H1 (cell line): ENCODE results near the gene GFOD1. TPM values are rescaled to one million over a fixed set of nuclear protein-coding genes. Genes with fewer than 3 reads are reported as not detected.

Source experiments
- CTCF ChIA-PET: fragments of 300-600 bp; sonication (Branson Sonifier 250); formaldehyde crosslinking; loops from one replicate; lab custom pipeline; 2021; ENCODE audit not compliant: partially characterized antibody; lab: Charles Lee
- POLR2A ChIA-PET: fragments of 300-600 bp; sonication (Branson Sonifier 250); formaldehyde crosslinking; loops from one replicate; lab custom pipeline; 2021; ENCODE audit warnings: inconsistent platforms; ENCODE audit not compliant: partially characterized antibody; lab: Charles Lee
- DNase-seq, 2 experiments: peaks; one replicate each; pipeline versions ENCODE4 v3.0.0 to v3.0.0-alpha.2; 2010 to 2022; ENCODE audit warnings: low spot score in 2 of 2, low read depth in 1 of 2, mixed read lengths in 1 of 2
- FAIRE-seq: peaks from 2 replicates; lab custom pipeline; 2011; peaks lifted over from hg19 to GRCh38; lab: Jason Lieb, UNC
- H2AFZ ChIP-seq: 2 replicates; pipeline ENCODE4 v1.8.1; 2012; ENCODE audit warnings: low read length, inconsistent platforms
- H2AK5ac ChIP-seq: 2 replicates; pipeline ENCODE4 v1.6.1; 2013; ENCODE audit warnings: low read depth, low read length
- H2BK120ac ChIP-seq: replicated peaks from 2 replicates; pipeline ENCODE3; 2013; ENCODE audit warnings: low read depth, low read length, inconsistent platforms
- H2BK12ac ChIP-seq: 2 replicates; pipeline ENCODE4 v1.6.1; 2013; ENCODE audit warnings: low read depth, low read length
- H2BK15ac ChIP-seq: 2 replicates; pipeline ENCODE4 v1.6.1; 2013; ENCODE audit warnings: low read length
- H2BK20ac ChIP-seq: 2 replicates; pipeline ENCODE4 v1.6.1; 2013; ENCODE audit warnings: low read length
- H2BK5ac ChIP-seq: 2 replicates; pipeline ENCODE4 v1.6.1; 2013; ENCODE audit warnings: low read depth, low read length
- H3K14ac ChIP-seq: 2 replicates; pipeline ENCODE4 v1.6.1; 2013; ENCODE audit warnings: inconsistent platforms; ENCODE audit not compliant: insufficient read length
- H3K18ac ChIP-seq: 2 replicates; pipeline ENCODE4 v1.6.1; 2013; ENCODE audit warnings: low read length; ENCODE audit errors: extremely low read depth
- H3K23ac ChIP-seq: 2 replicates; pipeline ENCODE4 v1.6.1; 2013; ENCODE audit warnings: inconsistent platforms; ENCODE audit not compliant: insufficient read length
- H3K23me2 ChIP-seq: 2 replicates; pipeline ENCODE4 v1.6.1; 2013; ENCODE audit warnings: low read depth, low read length
- H3K27ac ChIP-seq: 2 replicates; pipeline ENCODE4 v1.6.1; 2011; ENCODE audit warnings: low read depth, low read length, inconsistent platforms
- H3K27me3 ChIP-seq, 4 experiments: replicated peaks in 1 of 4; 1 replicate in 1 of 4; 2 replicates in 3 of 4; pipeline versions ENCODE4 v1.6.1 to v1.8.1; 2011 to 2013; ENCODE audit warnings: low read length in 3 of 4, mild to moderate bottlenecking in 3 of 4, inconsistent platforms in 2 of 4, mixed read lengths in 2 of 4, moderate library complexity in 1 of 4; ENCODE audit not compliant: control insufficient read depth in 3 of 4, insufficient read depth in 3 of 4; ENCODE audit errors: extremely low read depth in 1 of 4
- H3K36me3 ChIP-seq, 4 experiments: 2 replicates each; pipeline versions ENCODE4 v1.6.1 to v1.8.1; 2011 to 2013; ENCODE audit warnings: mild to moderate bottlenecking in 4 of 4, low read length in 3 of 4, moderate library complexity in 2 of 4, control low read depth in 1 of 4, inconsistent platforms in 1 of 4; ENCODE audit not compliant: insufficient read depth in 4 of 4, control insufficient read depth in 2 of 4
- H3K4ac ChIP-seq: replicated peaks from 2 replicates; pipeline ENCODE3; 2013; ENCODE audit warnings: low read length, low read depth, mixed read lengths, inconsistent platforms; ENCODE audit not compliant: insufficient read length
- H3K4me1 ChIP-seq, 4 experiments: replicated peaks in 1 of 4; 1 replicate in 1 of 4; 2 replicates in 3 of 4; pipeline versions ENCODE4 v1.6.1 to v1.8.1; 2011 to 2013; ENCODE audit warnings: low read length in 3 of 4, inconsistent platforms in 2 of 4, mixed read lengths in 1 of 4; ENCODE audit not compliant: insufficient read depth in 4 of 4, control insufficient read depth in 3 of 4
- H3K4me2 ChIP-seq, 2 experiments: 2 replicates each; pipeline versions ENCODE4 v1.6.1 to v1.8.1; 2011 to 2013; ENCODE audit warnings: low read depth in 2 of 2, low read length in 2 of 2, control low read depth in 1 of 2, inconsistent platforms in 1 of 2, mild to moderate bottlenecking in 1 of 2; ENCODE audit not compliant: insufficient read depth in 1 of 2
- H3K4me3 ChIP-seq, 4 experiments: fragments of 200-600, 300-600 bp in 1 of 4; sonication (generic), shearing (Covaris generic), sonication (Bioruptor Twin) in 1 of 4; 2 replicates each; pipeline versions ENCODE4 v1.5.1 to v1.8.1; 2011 to 2016; ENCODE audit warnings: low read length in 4 of 4, low read depth in 3 of 4, control low read depth in 2 of 4, inconsistent platforms in 2 of 4, mild to moderate bottlenecking in 2 of 4, mixed read lengths in 1 of 4, moderate library complexity in 1 of 4; ENCODE audit not compliant: insufficient read depth in 2 of 4; ENCODE audit errors: extremely low read depth in 1 of 4
- H3K56ac ChIP-seq: replicated peaks from 2 replicates; pipeline ENCODE3; 2013; ENCODE audit warnings: low read depth, mild to moderate bottlenecking, mixed read lengths, low read length, inconsistent platforms; ENCODE audit not compliant: insufficient read length
- H3K79me1 ChIP-seq: 2 replicates; pipeline ENCODE4 v1.6.1; 2013; ENCODE audit warnings: low read depth, low read length, control low read depth
- H3K79me2 ChIP-seq, 2 experiments: 2 replicates each; pipeline versions ENCODE4 v1.6.1 to v1.8.1; 2012 to 2013; ENCODE audit warnings: low read length in 2 of 2, mild to moderate bottlenecking in 2 of 2, inconsistent platforms in 1 of 2; ENCODE audit not compliant: insufficient read depth in 2 of 2, control insufficient read depth in 1 of 2
- H3K9ac ChIP-seq, 4 experiments: replicated peaks in 1 of 4; 1 replicate in 1 of 4; 2 replicates in 3 of 4; pipeline versions ENCODE4 v1.6.1 to v1.8.1; 2011 to 2013; ENCODE audit warnings: low read depth in 3 of 4, low read length in 3 of 4, control low read depth in 2 of 4, mild to moderate bottlenecking in 2 of 4, moderate library complexity in 2 of 4, inconsistent platforms in 1 of 4; ENCODE audit errors: extremely low read depth in 1 of 4
- H3K9me3 ChIP-seq, 2 experiments: 2 replicates each; pipeline versions ENCODE4 v1.6.1 to v1.8.1; 2012 to 2013; ENCODE audit warnings: mild to moderate bottlenecking in 2 of 2, moderate library complexity in 2 of 2, control low read depth in 1 of 2, inconsistent platforms in 1 of 2, low read depth in 1 of 2, low read length in 1 of 2, mixed read lengths in 1 of 2; ENCODE audit not compliant: insufficient read depth in 2 of 2
- H4K20me1 ChIP-seq, 2 experiments: replicated peaks in 1 of 2; 2 replicates each; pipeline versions ENCODE3 to v1.8.1; 2011 to 2013; ENCODE audit warnings: inconsistent platforms in 2 of 2, low read length in 2 of 2, mild to moderate bottlenecking in 1 of 2; ENCODE audit not compliant: insufficient read depth in 2 of 2, control insufficient read depth in 1 of 2
- H4K5ac ChIP-seq: 2 replicates; pipeline ENCODE4 v1.6.1; 2013; ENCODE audit warnings: low read length, low read depth, mixed read lengths, inconsistent platforms; ENCODE audit not compliant: insufficient read length
- H4K8ac ChIP-seq: 2 replicates; pipeline ENCODE4 v1.8.0; 2013; ENCODE audit warnings: mild to moderate bottlenecking, moderate library complexity, low read length, inconsistent platforms; ENCODE audit not compliant: insufficient read depth; ENCODE audit errors: extremely low read depth
- H4K91ac ChIP-seq: replicated peaks from 2 replicates; pipeline ENCODE3; 2013; ENCODE audit warnings: low read length, mixed read lengths, inconsistent platforms; ENCODE audit not compliant: insufficient read length
- CBX8 ChIP-seq: fragments of 300-800, 300-1000 bp; sonication (generic); IDR thresholded peaks from 2 replicates; pipeline ENCODE4 v1.7.1; 2016; ENCODE audit warnings: low read depth, low read length, borderline replicate concordance
- CHD2 ChIP-seq: IDR thresholded peaks from 2 replicates; pipeline ENCODE4 v1.6.1; 2012; ENCODE audit warnings: low read length, improper control_type of control experiment
- CREB1 ChIP-seq: IDR thresholded peaks from 2 replicates; pipeline ENCODE4 v1.6.1; 2012; ENCODE audit warnings: inconsistent platforms
- KDM4A ChIP-seq: IDR thresholded peaks from one replicate; pipeline ENCODE4 v1.7.1; 2012; ENCODE audit warnings: low read depth, mild to moderate bottlenecking, moderate library complexity, low read length, inconsistent platforms; ENCODE audit not compliant: severe bottlenecking
- MAFK ChIP-seq: IDR thresholded peaks from 2 replicates; pipeline ENCODE4 v1.6.1; 2012; ENCODE audit warnings: low read depth, mild to moderate bottlenecking, improper control_type of control experiment, low read length
- NRF1 ChIP-seq: IDR thresholded peaks from 2 replicates; pipeline ENCODE4 v1.6.1; 2011; ENCODE audit warnings: mild to moderate bottlenecking, low read depth, low read length, improper control_type of control experiment
- POU5F1 ChIP-seq: IDR thresholded peaks from 2 replicates; pipeline ENCODE4 v1.6.1; 2011; ENCODE audit warnings: low read depth, mild to moderate bottlenecking, low read length, moderate library complexity
- SIN3A ChIP-seq, 2 experiments: IDR thresholded peaks in 1 of 2; conservative IDR thresholded peaks in 1 of 2; 2 replicates each; pipeline ENCODE4 v1.6.1; 2011 to 2012; ENCODE audit warnings: low read length in 2 of 2, improper control_type of control experiment in 1 of 2, low read depth in 1 of 2, mild to moderate bottlenecking in 1 of 2
- SIX5 ChIP-seq: IDR thresholded peaks from 2 replicates; pipeline ENCODE4 v1.6.1; 2011; ENCODE audit warnings: mild to moderate bottlenecking, low read depth, low read length
- SP4 ChIP-seq: IDR thresholded peaks from 2 replicates; pipeline ENCODE4 v1.6.1; 2012; ENCODE audit warnings: low read length, inconsistent platforms
- SRF ChIP-seq: IDR thresholded peaks from 2 replicates; pipeline ENCODE4 v1.6.1; 2011; ENCODE audit warnings: mild to moderate bottlenecking, low read depth, low read length, moderate library complexity
- WGBS, 2 experiments: shearing (Covaris generic) in 1 of 2; methylation state at CpG; one replicate each; pipeline versions ENCODE4 v1.1.6 to v1.1.7; 2013 to 2015; ENCODE audit warnings: low lambda C conversion rate in 2 of 2, mixed read lengths in 2 of 2, inconsistent platforms in 1 of 2, low coverage in 1 of 2, missing lambda C conversion rate in 1 of 2; ENCODE audit not compliant: insufficient replicate concordance in 2 of 2, insufficient coverage in 1 of 2, insufficient read length in 1 of 2; ENCODE audit errors: extremely low coverage in 1 of 2, missing lambda C conversion rate in 1 of 2; 5-methylcytosine and 5-hydroxymethylcytosine counted together
- polyA plus RNA-seq, 7 experiments: library from polyadenylated mRNA; depleted of rRNA in 3 of 7; stranded (reverse) in 5 of 7; unstranded in 2 of 7; fragments of >200 nt in 5 of 7; fragments of 200-250 nt in 2 of 7; gene quantifications; 1 replicate in 5 of 7; 2 replicates in 1 of 7; 4 replicates in 1 of 7; pipeline versions ENCODE4 v1.2.1 to v1.2.3, GENCODE V29; 2011 to 2013; ENCODE audit warnings: missing spikeins in 2 of 7, mixed read lengths in 2 of 7
- total RNA-seq: library from RNA; stranded (reverse); fragmentation: NEBNext Ultra II Directional; extraction: Animal tissue kit (Norgen Biotek cat#: 25700); gene quantifications from 2 replicates; pipeline ENCODE4 v1.2.1, GENCODE V29; 2021

GFOD1 gene
- total and polyA plus RNA-seq, 2 of the 8 experiments (the other 6 are each of a cell fraction or from before 2014, with no cell fraction given) = 2.5 to 8.8 TPM

DNA sequence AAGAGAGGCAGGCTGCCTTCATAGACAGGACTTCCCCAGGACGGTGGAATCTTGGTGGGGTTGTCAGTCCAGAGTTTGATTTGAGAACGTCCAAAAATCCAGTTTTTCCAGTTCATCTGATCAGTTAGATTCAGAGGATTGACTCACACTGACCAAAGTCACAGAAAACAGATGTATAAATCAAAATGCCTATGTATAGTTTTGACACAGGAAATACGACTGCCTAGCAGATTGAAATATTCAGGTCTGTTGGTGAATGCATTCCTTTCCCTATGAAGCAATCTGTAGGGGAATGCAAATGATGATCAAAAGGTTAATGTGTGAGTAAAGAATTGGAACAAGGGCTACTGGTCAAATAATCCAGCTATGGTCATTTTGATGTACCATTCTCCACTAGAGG lies 29.7 kb upstream of the GFOD1 start:
- no peaks in the 10 kb centered on the region for H3K79me2 ChIP-seq
- H3K27ac ChIP-seq = no peak overlapping the region
- H3K79me1 ChIP-seq = no peaks in the 10 kb centered on the region
- H2AFZ ChIP-seq = no peak overlapping the region
- CTCF ChIA-PET = interaction anchor here (1.0 kb wide), 1 partner anchor 154 kb away, joined by 3 read pairs; no protein-coding TSS in a partner anchor
- H3K4ac ChIP-seq = no peak overlapping the region
- no peaks in the 10 kb centered on the region for H3K27me3 ChIP-seq
- no peak overlapping the region for H2BK120ac ChIP-seq
- DNase-seq = no peak
- H2AK5ac ChIP-seq = no peak overlapping the region
- no peaks in the 10 kb centered on the region for H3K23me2 ChIP-seq
- no peaks in the 10 kb centered on the region for H3K4me1 ChIP-seq
- no peak overlapping the region for H2BK15ac ChIP-seq
- no peak overlapping the region for H4K91ac ChIP-seq
- H3K9me3 ChIP-seq = 0 out of 4 replicates have a peak, but pooled peaks cover 0 to 3% of the 10 kb centered on the region in 2 experiments
- no peaks in the 10 kb centered on the region for H3K36me3 ChIP-seq
- POLR2A ChIA-PET = no interaction called here
- no peak overlapping the region for H4K8ac ChIP-seq
- TF ChIP-seq CBX8 = no peak
- no peak for TF ChIP-seq CREB1
- no peak for TF ChIP-seq KDM4A
- no peak for TF ChIP-seq SRF
- no peak for TF ChIP-seq SIX5
- TF ChIP-seq POU5F1 = no peak
- no peak for TF ChIP-seq CHD2
- no peak for TF ChIP-seq SIN3A (conservative IDR thresholded peaks at IDR 0.05 in 1 of 2, IDR thresholded peaks at IDR 0.05 in 1 of 2; ENCODE audit: low read depth in 1 of 2, low read length in 2 of 2)
- TF ChIP-seq SP4 = no peak
- TF ChIP-seq MAFK = no peak
- no peak for TF ChIP-seq NRF1
- TF ChIP-seq, all 59 proteins: peak for 0
- H4K20me1 ChIP-seq = no peaks in the 10 kb centered on the region
- H2BK20ac ChIP-seq = no peak overlapping the region
- FAIRE-seq = no peak
- H3K9ac ChIP-seq = no peak overlapping the region
- no peak overlapping the region for H3K14ac ChIP-seq
- no peak overlapping the region for H3K4me3 ChIP-seq
- no peak overlapping the region for H2BK12ac ChIP-seq
- WGBS, 2 experiments = 84% methylated on average over 3 of the region's 3 CpGs; no CpG with 5 or more reads in 1 of the 2 experiments
- no peak overlapping the region for H3K18ac ChIP-seq
- no peak overlapping the region for H3K23ac ChIP-seq
- H2BK5ac ChIP-seq = no peak overlapping the region
- H4K5ac ChIP-seq = no peak overlapping the region
- H3K56ac ChIP-seq = no peak overlapping the region
- H3K4me2 ChIP-seq = no peak overlapping the region
